H1 (cell line): ENCODE measurements around the gene DEFB114. TPM values are rescaled to one million over a fixed set of nuclear protein-coding genes. Genes with fewer than 3 reads are reported as not detected.
"Not testable (repeated sequence)": the region's sequence is repeated elsewhere in the genome, so short reads cannot be mapped to it uniquely, and the experiment has no call there.

Experiments used
- CTCF ChIA-PET: fragments of 300-600 bp; sonication (Branson Sonifier 250); formaldehyde crosslinking; loops from one replicate; lab custom pipeline; 2021; ENCODE audit not compliant: partially characterized antibody; lab: Charles Lee
- POLR2A ChIA-PET: fragments of 300-600 bp; sonication (Branson Sonifier 250); formaldehyde crosslinking; loops from one replicate; lab custom pipeline; 2021; ENCODE audit warnings: inconsistent platforms; ENCODE audit not compliant: partially characterized antibody; lab: Charles Lee
- DNase-seq, 2 experiments: peaks; one replicate each; pipeline versions ENCODE4 v3.0.0 to v3.0.0-alpha.2; 2010 to 2022; ENCODE audit warnings: low spot score in 2 of 2, low read depth in 1 of 2, mixed read lengths in 1 of 2
- FAIRE-seq: peaks from 2 replicates; lab custom pipeline; 2011; peaks lifted over from hg19 to GRCh38; lab: Jason Lieb, UNC
- H2AFZ ChIP-seq: 2 replicates; pipeline ENCODE4 v1.8.1; 2012; ENCODE audit warnings: low read length, inconsistent platforms
- H2AK5ac ChIP-seq: 2 replicates; pipeline ENCODE4 v1.6.1; 2013; ENCODE audit warnings: low read depth, low read length
- H2BK120ac ChIP-seq: replicated peaks from 2 replicates; pipeline ENCODE3; 2013; ENCODE audit warnings: low read depth, low read length, inconsistent platforms
- H2BK12ac ChIP-seq: 2 replicates; pipeline ENCODE4 v1.6.1; 2013; ENCODE audit warnings: low read depth, low read length
- H2BK15ac ChIP-seq: 2 replicates; pipeline ENCODE4 v1.6.1; 2013; ENCODE audit warnings: low read length
- H2BK20ac ChIP-seq: 2 replicates; pipeline ENCODE4 v1.6.1; 2013; ENCODE audit warnings: low read length
- H2BK5ac ChIP-seq: 2 replicates; pipeline ENCODE4 v1.6.1; 2013; ENCODE audit warnings: low read depth, low read length
- H3K14ac ChIP-seq: 2 replicates; pipeline ENCODE4 v1.6.1; 2013; ENCODE audit warnings: inconsistent platforms; ENCODE audit not compliant: insufficient read length
- H3K18ac ChIP-seq: 2 replicates; pipeline ENCODE4 v1.6.1; 2013; ENCODE audit warnings: low read length; ENCODE audit errors: extremely low read depth
- H3K23ac ChIP-seq: 2 replicates; pipeline ENCODE4 v1.6.1; 2013; ENCODE audit warnings: inconsistent platforms; ENCODE audit not compliant: insufficient read length
- H3K23me2 ChIP-seq: 2 replicates; pipeline ENCODE4 v1.6.1; 2013; ENCODE audit warnings: low read depth, low read length
- H3K27ac ChIP-seq: 2 replicates; pipeline ENCODE4 v1.6.1; 2011; ENCODE audit warnings: low read depth, low read length, inconsistent platforms
- H3K27me3 ChIP-seq, 4 experiments: replicated peaks in 1 of 4; 1 replicate in 1 of 4; 2 replicates in 3 of 4; pipeline versions ENCODE4 v1.6.1 to v1.8.1; 2011 to 2013; ENCODE audit warnings: low read length in 3 of 4, mild to moderate bottlenecking in 3 of 4, inconsistent platforms in 2 of 4, mixed read lengths in 2 of 4, moderate library complexity in 1 of 4; ENCODE audit not compliant: control insufficient read depth in 3 of 4, insufficient read depth in 3 of 4; ENCODE audit errors: extremely low read depth in 1 of 4
- H3K36me3 ChIP-seq, 4 experiments: 2 replicates each; pipeline versions ENCODE4 v1.6.1 to v1.8.1; 2011 to 2013; ENCODE audit warnings: mild to moderate bottlenecking in 4 of 4, low read length in 3 of 4, moderate library complexity in 2 of 4, control low read depth in 1 of 4, inconsistent platforms in 1 of 4; ENCODE audit not compliant: insufficient read depth in 4 of 4, control insufficient read depth in 2 of 4
- H3K4ac ChIP-seq: replicated peaks from 2 replicates; pipeline ENCODE3; 2013; ENCODE audit warnings: low read length, low read depth, mixed read lengths, inconsistent platforms; ENCODE audit not compliant: insufficient read length
- H3K4me1 ChIP-seq, 4 experiments: replicated peaks in 1 of 4; 1 replicate in 1 of 4; 2 replicates in 3 of 4; pipeline versions ENCODE4 v1.6.1 to v1.8.1; 2011 to 2013; ENCODE audit warnings: low read length in 3 of 4, inconsistent platforms in 2 of 4, mixed read lengths in 1 of 4; ENCODE audit not compliant: insufficient read depth in 4 of 4, control insufficient read depth in 3 of 4
- H3K4me2 ChIP-seq, 2 experiments: 2 replicates each; pipeline versions ENCODE4 v1.6.1 to v1.8.1; 2011 to 2013; ENCODE audit warnings: low read depth in 2 of 2, low read length in 2 of 2, control low read depth in 1 of 2, inconsistent platforms in 1 of 2, mild to moderate bottlenecking in 1 of 2; ENCODE audit not compliant: insufficient read depth in 1 of 2
- H3K4me3 ChIP-seq, 4 experiments: fragments of 200-600, 300-600 bp in 1 of 4; sonication (generic), shearing (Covaris generic), sonication (Bioruptor Twin) in 1 of 4; 2 replicates each; pipeline versions ENCODE4 v1.5.1 to v1.8.1; 2011 to 2016; ENCODE audit warnings: low read length in 4 of 4, low read depth in 3 of 4, control low read depth in 2 of 4, inconsistent platforms in 2 of 4, mild to moderate bottlenecking in 2 of 4, mixed read lengths in 1 of 4, moderate library complexity in 1 of 4; ENCODE audit not compliant: insufficient read depth in 2 of 4; ENCODE audit errors: extremely low read depth in 1 of 4
- H3K56ac ChIP-seq: replicated peaks from 2 replicates; pipeline ENCODE3; 2013; ENCODE audit warnings: low read depth, mild to moderate bottlenecking, mixed read lengths, low read length, inconsistent platforms; ENCODE audit not compliant: insufficient read length
- H3K79me1 ChIP-seq: 2 replicates; pipeline ENCODE4 v1.6.1; 2013; ENCODE audit warnings: low read depth, low read length, control low read depth
- H3K79me2 ChIP-seq, 2 experiments: 2 replicates each; pipeline versions ENCODE4 v1.6.1 to v1.8.1; 2012 to 2013; ENCODE audit warnings: low read length in 2 of 2, mild to moderate bottlenecking in 2 of 2, inconsistent platforms in 1 of 2; ENCODE audit not compliant: insufficient read depth in 2 of 2, control insufficient read depth in 1 of 2
- H3K9ac ChIP-seq, 4 experiments: replicated peaks in 1 of 4; 1 replicate in 1 of 4; 2 replicates in 3 of 4; pipeline versions ENCODE4 v1.6.1 to v1.8.1; 2011 to 2013; ENCODE audit warnings: low read depth in 3 of 4, low read length in 3 of 4, control low read depth in 2 of 4, mild to moderate bottlenecking in 2 of 4, moderate library complexity in 2 of 4, inconsistent platforms in 1 of 4; ENCODE audit errors: extremely low read depth in 1 of 4
- H3K9me3 ChIP-seq, 2 experiments: 2 replicates each; pipeline versions ENCODE4 v1.6.1 to v1.8.1; 2012 to 2013; ENCODE audit warnings: mild to moderate bottlenecking in 2 of 2, moderate library complexity in 2 of 2, control low read depth in 1 of 2, inconsistent platforms in 1 of 2, low read depth in 1 of 2, low read length in 1 of 2, mixed read lengths in 1 of 2; ENCODE audit not compliant: insufficient read depth in 2 of 2
- H4K20me1 ChIP-seq, 2 experiments: replicated peaks in 1 of 2; 2 replicates each; pipeline versions ENCODE3 to v1.8.1; 2011 to 2013; ENCODE audit warnings: inconsistent platforms in 2 of 2, low read length in 2 of 2, mild to moderate bottlenecking in 1 of 2; ENCODE audit not compliant: insufficient read depth in 2 of 2, control insufficient read depth in 1 of 2
- H4K5ac ChIP-seq: 2 replicates; pipeline ENCODE4 v1.6.1; 2013; ENCODE audit warnings: low read length, low read depth, mixed read lengths, inconsistent platforms; ENCODE audit not compliant: insufficient read length
- H4K8ac ChIP-seq: 2 replicates; pipeline ENCODE4 v1.8.0; 2013; ENCODE audit warnings: mild to moderate bottlenecking, moderate library complexity, low read length, inconsistent platforms; ENCODE audit not compliant: insufficient read depth; ENCODE audit errors: extremely low read depth
- H4K91ac ChIP-seq: replicated peaks from 2 replicates; pipeline ENCODE3; 2013; ENCODE audit warnings: low read length, mixed read lengths, inconsistent platforms; ENCODE audit not compliant: insufficient read length
- CEBPB ChIP-seq: IDR thresholded peaks from 2 replicates; pipeline ENCODE4 v1.6.1; 2012; ENCODE audit warnings: low read depth, low read length
- SIRT6 ChIP-seq: IDR thresholded peaks from one replicate; pipeline ENCODE4 v1.7.1; 2012; ENCODE audit warnings: low read length, inconsistent platforms
- WGBS, 2 experiments: shearing (Covaris generic) in 1 of 2; methylation state at CpG; one replicate each; pipeline versions ENCODE4 v1.1.6 to v1.1.7; 2013 to 2015; ENCODE audit warnings: low lambda C conversion rate in 2 of 2, mixed read lengths in 2 of 2, inconsistent platforms in 1 of 2, low coverage in 1 of 2, missing lambda C conversion rate in 1 of 2; ENCODE audit not compliant: insufficient replicate concordance in 2 of 2, insufficient coverage in 1 of 2, insufficient read length in 1 of 2; ENCODE audit errors: extremely low coverage in 1 of 2, missing lambda C conversion rate in 1 of 2; 5-methylcytosine and 5-hydroxymethylcytosine counted together
- polyA plus RNA-seq, 7 experiments: library from polyadenylated mRNA; depleted of rRNA in 3 of 7; stranded (reverse) in 5 of 7; unstranded in 2 of 7; fragments of >200 nt in 5 of 7; fragments of 200-250 nt in 2 of 7; gene quantifications; 1 replicate in 5 of 7; 2 replicates in 1 of 7; 4 replicates in 1 of 7; pipeline versions ENCODE4 v1.2.1 to v1.2.3, GENCODE V29; 2011 to 2013; ENCODE audit warnings: missing spikeins in 2 of 7, mixed read lengths in 2 of 7
- total RNA-seq: library from RNA; stranded (reverse); fragmentation: NEBNext Ultra II Directional; extraction: Animal tissue kit (Norgen Biotek cat#: 25700); gene quantifications from 2 replicates; pipeline ENCODE4 v1.2.1, GENCODE V29; 2021

Gene DEFB114
- total and polyA plus RNA-seq, 2 of the 8 experiments (the other 6 are each of a cell fraction or from before 2014, with no cell fraction given), result not detected

DNA sequence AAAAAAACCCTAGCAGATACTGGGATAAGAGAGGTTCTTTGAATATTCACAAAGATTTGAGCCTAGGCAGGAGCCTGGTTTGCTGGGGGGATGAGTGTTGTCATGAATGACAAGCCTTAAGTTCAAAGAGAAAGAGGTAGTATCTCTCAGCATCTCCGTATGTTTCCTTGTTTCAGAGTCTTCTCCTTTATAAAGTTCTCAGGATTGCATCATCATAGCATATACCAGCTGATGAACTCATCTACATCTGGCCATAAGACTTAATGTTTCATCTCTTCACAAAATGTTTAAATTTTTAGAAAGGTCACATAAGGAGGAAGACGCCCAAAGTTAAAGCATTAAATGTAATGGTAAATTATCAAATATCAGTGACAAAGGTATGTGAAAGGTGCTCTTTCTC, 17.1 kb downstream of the DEFB114 start:
- Histone ChIP-seq H2BK12ac (no peak overlapping the region), H4K20me1 (no peaks in the 10 kb centered on the region)

DNA sequence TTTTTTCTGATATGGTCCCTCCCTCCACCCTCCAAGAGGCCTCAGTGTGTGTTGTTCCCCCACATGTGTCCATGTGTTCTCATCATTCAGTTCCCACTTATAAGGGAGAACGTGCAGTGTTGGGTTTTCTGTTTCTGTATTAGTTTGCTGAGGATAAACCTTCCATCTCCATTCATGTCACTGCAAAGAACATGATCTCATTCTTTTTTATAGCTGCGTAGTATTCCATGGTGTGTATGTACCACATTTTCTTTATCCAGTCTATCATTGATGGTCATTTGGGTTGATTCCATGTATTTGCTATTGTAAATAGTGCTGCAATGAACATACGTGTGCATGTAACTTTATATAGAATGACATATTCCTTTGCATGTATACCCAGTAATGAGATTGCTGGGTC, 19.9 kb downstream of the DEFB114 start:
- CTCF ChIA-PET, result interaction anchor here (1.2 kb wide), 1 partner anchor 20 kb away, joined by 3 read pairs; the partner anchor contains the start of gene DEFB114

More for the DNA sequence above, 17.1 kb downstream of the DEFB114 start:
- WGBS, 2 experiments, result 62% methylated on average over 2 of the region's 2 CpGs; no CpG with 5 or more reads in 1 of the 2 experiments
- no peaks in the 10 kb centered on the region for H3K27me3 ChIP-seq
- no peak overlapping the region for H3K56ac ChIP-seq
- H4K91ac ChIP-seq, result no peak overlapping the region
- no peak overlapping the region for H3K14ac ChIP-seq
- no peaks in the 10 kb centered on the region for H3K4me1 ChIP-seq
- H3K4ac ChIP-seq, result no peak overlapping the region
- H3K18ac ChIP-seq, result no peak overlapping the region
- H4K8ac ChIP-seq, result no peak overlapping the region
- H3K4me2 ChIP-seq, result no peak overlapping the region
- H2BK120ac ChIP-seq, result no peak overlapping the region
- H3K36me3 ChIP-seq, result no peaks in the 10 kb centered on the region
- H2BK5ac ChIP-seq, result no peak overlapping the region
- H3K79me1 ChIP-seq, result no peaks in the 10 kb centered on the region
- H3K79me2 ChIP-seq, result no peaks in the 10 kb centered on the region
- H3K9me3 ChIP-seq, result no peaks in the 10 kb centered on the region
- TF ChIP-seq SIRT6, result no peak
- TF ChIP-seq CEBPB, result peak; percentile 56; the same call in 1 of the 2 replicates
- H3K4me3 ChIP-seq, result no peak overlapping the region
- H3K27ac ChIP-seq, result no peak overlapping the region
- no peak overlapping the region for H2BK20ac ChIP-seq
- H4K5ac ChIP-seq, result no peak overlapping the region
- H2AK5ac ChIP-seq, result no peak overlapping the region
- no peak overlapping the region for H2AFZ ChIP-seq
- DNase-seq, result no peak
- ChIA-PET POLR2A (no interaction called here), CTCF (no interaction called here)
- H3K23ac ChIP-seq, result no peak overlapping the region
- no peak overlapping the region for H3K9ac ChIP-seq
- H3K23me2 ChIP-seq, result no peaks in the 10 kb centered on the region
- FAIRE-seq, result no peak
- H2BK15ac ChIP-seq, result no peak overlapping the region

More for the DNA sequence above, 19.9 kb downstream of the DEFB114 start:
- H3K27me3 ChIP-seq, H3K79me2 ChIP-seq, H2BK120ac ChIP-seq, H2BK12ac ChIP-seq, H4K20me1 ChIP-seq, H3K79me1 ChIP-seq, H4K91ac ChIP-seq, H2BK5ac ChIP-seq, H4K8ac ChIP-seq, H3K27ac ChIP-seq, H3K18ac ChIP-seq, H2BK15ac ChIP-seq, POLR2A ChIA-PET, H3K23ac ChIP-seq, H3K9me3 ChIP-seq, DNase-seq, H3K14ac ChIP-seq, H2AFZ ChIP-seq, H2BK20ac ChIP-seq, H3K4me1 ChIP-seq, H3K23me2 ChIP-seq, FAIRE-seq, H2AK5ac ChIP-seq, H3K36me3 ChIP-seq, H3K4me3 ChIP-seq, H3K4me2 ChIP-seq, H3K9ac ChIP-seq, H3K56ac ChIP-seq, H3K4ac ChIP-seq, H4K5ac ChIP-seq: not testable (repeated sequence)
- 90% methylated on average over 3 of the region's 3 CpGs; no CpG with 5 or more reads in 1 of the 2 experiments for WGBS, 2 experiments
